PFSK-1 (cell line): ENCODE data around the gene NPL.

Experiments used
- FOXP2 ChIP-seq: optimal IDR thresholded peaks from 2 replicates; pipeline ENCODE3; 2011; ENCODE audit warnings: borderline replicate concordance, control low read depth, inconsistent platforms; ENCODE audit not compliant: insufficient read depth; ENCODE audit errors: extremely low read length, extremely low read depth
- POLR2AphosphoS5 ChIP-seq: IDR thresholded peaks from 2 replicates; pipeline ENCODE4 v1.6.1; 2012; ENCODE audit warnings: low read depth, mild to moderate bottlenecking, control low read depth, low read length, moderate library complexity
- SIN3A ChIP-seq: IDR thresholded peaks from 2 replicates; pipeline ENCODE4 v1.6.1; 2012; ENCODE audit warnings: mild to moderate bottlenecking, low read length, moderate library complexity, borderline replicate concordance; ENCODE audit not compliant: insufficient read depth
- TAF1 ChIP-seq: IDR thresholded peaks from 2 replicates; pipeline ENCODE4 v1.6.1; 2012; ENCODE audit warnings: low read length, control low read depth, borderline replicate concordance; ENCODE audit not compliant: insufficient read depth
- TF ChIP-seq, protein P1 (sequence below), 2 experiments: IDR thresholded peaks; 2 replicates each; pipeline versions ENCODE4 v1.6.1 to v1.8.0; 2011 to 2012; ENCODE audit warnings: low read depth in 2 of 2, low read length in 2 of 2, control low read depth in 1 of 2, inconsistent platforms in 1 of 2, mild to moderate bottlenecking in 1 of 2, moderate library complexity in 1 of 2; ENCODE audit not compliant: insufficient read depth in 1 of 2

DNA sequence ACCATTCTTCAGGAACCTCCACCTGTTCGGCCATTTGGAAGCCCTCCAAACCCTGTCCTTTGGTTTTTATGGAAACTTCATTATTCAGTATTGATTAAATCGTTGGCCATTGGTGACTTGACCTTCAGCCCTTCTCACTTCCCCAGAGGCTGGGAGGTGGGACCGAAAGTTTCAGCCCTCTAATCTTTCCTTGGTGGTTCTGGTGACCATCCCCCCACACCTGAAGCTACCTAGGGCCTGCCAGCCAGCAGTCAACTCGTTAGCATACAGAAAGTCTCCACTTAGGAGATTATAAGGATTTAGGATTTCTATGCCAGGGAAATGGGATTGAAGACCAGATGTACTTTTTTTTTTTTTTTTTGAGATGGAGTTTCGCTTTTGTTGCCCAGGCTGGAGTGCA is 56.3 kb downstream of the NPL start:
- TF ChIP-seq SIN3A (no peak), POLR2AphosphoS5 (no peak), FOXP2 (no peak), TAF1 (no peak)
- TF ChIP-seq, protein P1, sequence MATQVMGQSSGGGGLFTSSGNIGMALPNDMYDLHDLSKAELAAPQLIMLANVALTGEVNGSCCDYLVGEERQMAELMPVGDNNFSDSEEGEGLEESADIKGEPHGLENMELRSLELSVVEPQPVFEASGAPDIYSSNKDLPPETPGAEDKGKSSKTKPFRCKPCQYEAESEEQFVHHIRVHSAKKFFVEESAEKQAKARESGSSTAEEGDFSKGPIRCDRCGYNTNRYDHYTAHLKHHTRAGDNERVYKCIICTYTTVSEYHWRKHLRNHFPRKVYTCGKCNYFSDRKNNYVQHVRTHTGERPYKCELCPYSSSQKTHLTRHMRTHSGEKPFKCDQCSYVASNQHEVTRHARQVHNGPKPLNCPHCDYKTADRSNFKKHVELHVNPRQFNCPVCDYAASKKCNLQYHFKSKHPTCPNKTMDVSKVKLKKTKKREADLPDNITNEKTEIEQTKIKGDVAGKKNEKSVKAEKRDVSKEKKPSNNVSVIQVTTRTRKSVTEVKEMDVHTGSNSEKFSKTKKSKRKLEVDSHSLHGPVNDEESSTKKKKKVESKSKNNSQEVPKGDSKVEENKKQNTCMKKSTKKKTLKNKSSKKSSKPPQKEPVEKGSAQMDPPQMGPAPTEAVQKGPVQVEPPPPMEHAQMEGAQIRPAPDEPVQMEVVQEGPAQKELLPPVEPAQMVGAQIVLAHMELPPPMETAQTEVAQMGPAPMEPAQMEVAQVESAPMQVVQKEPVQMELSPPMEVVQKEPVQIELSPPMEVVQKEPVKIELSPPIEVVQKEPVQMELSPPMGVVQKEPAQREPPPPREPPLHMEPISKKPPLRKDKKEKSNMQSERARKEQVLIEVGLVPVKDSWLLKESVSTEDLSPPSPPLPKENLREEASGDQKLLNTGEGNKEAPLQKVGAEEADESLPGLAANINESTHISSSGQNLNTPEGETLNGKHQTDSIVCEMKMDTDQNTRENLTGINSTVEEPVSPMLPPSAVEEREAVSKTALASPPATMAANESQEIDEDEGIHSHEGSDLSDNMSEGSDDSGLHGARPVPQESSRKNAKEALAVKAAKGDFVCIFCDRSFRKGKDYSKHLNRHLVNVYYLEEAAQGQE (IDR thresholded peaks at IDR 0.05; ENCODE audit: insufficient read depth in 1 of 2, low read depth in 2 of 2, low read length in 2 of 2): no peak
